ENCODE data around the gene CACNB2. TPM values are rescaled to one million over a fixed set of nuclear protein-coding genes. Genes with fewer than 3 reads are reported as not detected.
A peak's percentile ranks its signal among the peaks of the same experiment; 100 is the strongest.

CACNB2 gene
- not detected in 2 replicates for total RNA-seq

DNA sequence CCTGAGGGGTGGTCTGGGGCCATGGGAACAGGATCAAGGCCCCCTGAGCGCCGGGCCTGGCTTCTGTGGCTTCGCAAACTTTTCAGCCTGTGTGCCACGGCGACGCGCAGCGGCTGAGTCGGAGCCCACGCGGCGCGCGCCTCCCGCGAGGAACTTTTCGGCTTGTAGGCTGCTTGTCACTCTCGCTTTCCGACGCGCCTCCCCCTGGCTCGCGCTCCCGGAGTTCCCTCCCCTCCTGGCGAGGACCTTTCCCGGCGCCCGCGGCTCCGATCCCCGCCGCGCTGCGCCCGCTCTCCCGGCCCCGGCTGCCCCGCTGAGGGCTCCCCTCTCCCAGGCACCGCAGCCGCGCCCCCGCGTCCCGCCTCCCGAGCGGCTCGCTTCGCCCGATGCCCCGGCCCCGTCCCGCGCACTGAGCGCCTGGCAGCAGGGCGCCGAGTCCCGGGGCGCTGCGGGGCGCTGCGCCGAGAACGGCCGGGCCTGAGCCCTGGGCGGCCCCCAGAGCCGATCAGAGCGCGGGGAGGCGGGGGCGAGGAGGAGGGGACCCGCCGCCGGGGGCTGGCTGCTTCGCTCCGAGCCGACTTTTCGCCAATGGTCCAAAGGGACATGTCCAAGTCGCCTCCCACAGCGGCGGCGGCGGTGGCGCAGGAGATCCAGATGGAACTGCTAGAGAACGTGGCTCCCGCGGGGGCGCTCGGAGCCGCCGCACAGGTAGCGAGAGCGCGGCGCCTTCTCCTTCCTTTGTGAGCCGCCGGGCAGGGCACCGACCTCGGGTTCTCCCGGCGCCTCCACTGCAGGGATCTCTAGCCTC lies at the start of gene CACNB2:
CACNB2 (plus strand) TSS at position 276 of the 808 bp plus-strand sequence.
- Mint-ChIP-seq H3K9me3 (no peaks in the 10 kb centered on the region), H3K4me1 (no peaks in the 10 kb centered on the region), H3K4me3 (no peak within 1 kb of the TSS), H3K27ac (no peak within 1 kb of the TSS), H3K36me3 (ENCODE audit: low read depth) (no peaks in the 10 kb centered on the region), H3K27me3 (peaks cover 27% of the 10 kb centered on the region)
- no peak for DNase-seq
- intact Hi-C loops (cut with micrococcal nuclease): no loop called here

DNA sequence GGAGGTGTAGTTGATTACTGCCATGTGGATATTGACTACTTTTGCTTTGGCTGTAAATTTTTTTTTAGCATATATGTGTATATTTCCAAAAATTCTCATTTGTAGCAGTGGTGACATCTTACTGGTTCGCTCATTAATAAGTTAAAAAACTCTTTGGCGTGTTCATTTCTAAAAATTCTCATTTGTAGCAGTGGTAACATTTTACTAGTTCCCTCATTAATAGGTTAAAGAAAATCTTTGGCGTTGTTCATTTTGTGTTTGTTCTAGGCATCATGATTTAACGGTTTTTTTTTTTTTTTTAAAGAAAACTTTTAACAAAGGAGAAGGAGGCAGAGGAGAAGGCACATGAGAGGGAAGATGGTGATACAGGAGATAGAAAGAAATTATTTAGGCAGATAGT lies 45.9 kb upstream of the CACNB2 start:
- Mint-ChIP-seq H3K4me3 (no peak overlapping the region), H3K36me3 (ENCODE audit: low read depth) (no peaks in the 10 kb centered on the region), H3K9me3 (peaks cover 3% of the 10 kb centered on the region), H3K27ac (no peak overlapping the region), H3K27me3 (no peaks in the 10 kb centered on the region), H3K4me1 (no peaks in the 10 kb centered on the region)
- no peak for DNase-seq
- intact Hi-C loops (cut with micrococcal nuclease): no loop called here

DNA sequence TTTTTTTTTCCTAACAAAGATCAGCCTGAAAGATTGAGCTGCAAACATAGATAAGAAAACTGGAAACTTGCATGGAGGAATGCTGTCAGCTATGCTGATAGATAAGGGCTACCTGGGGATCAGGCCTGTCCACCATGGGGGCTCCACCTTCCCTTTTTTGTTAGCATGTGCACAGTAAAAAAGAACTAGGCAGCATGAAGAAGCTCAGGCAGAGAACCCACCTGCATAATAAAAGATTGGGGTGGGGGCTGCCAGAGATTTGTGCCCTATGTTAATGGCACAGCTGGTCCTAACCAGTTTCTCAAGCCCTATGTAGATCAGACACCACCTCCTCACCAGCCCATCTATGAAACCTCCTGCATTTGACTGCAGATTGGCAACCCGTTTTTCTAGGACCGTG lies 45.4 kb upstream of the CACNB2 start:
- H3K27me3 Mint-ChIP-seq: no peaks in the 10 kb centered on the region

DNA sequence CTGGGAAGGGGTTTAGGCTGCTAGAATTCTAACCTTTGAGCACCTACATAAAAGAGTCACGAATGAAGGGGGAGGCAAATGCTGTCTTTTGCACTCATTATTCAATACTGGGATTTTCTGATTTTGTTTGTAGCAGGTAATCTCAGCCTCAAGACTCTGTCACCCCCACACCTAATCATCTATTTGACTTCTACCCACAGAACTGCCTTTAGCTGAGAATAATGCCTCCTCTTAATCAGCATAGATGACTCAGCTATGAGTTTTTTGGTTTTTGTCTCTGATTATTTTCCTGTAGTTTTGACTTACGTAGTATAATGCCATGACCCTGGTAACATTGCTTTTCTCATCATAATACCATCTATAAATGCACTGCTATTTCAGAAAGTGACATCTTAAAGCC lies 42.7 kb upstream of the CACNB2 start:
- no peaks in the 10 kb centered on the region for H3K4me1 Mint-ChIP-seq
- H3K27ac Mint-ChIP-seq: no peak overlapping the region
- intact Hi-C loops (cut with micrococcal nuclease): no loop called here
- no peaks in the 10 kb centered on the region for H3K27me3 Mint-ChIP-seq
- H3K36me3 Mint-ChIP-seq (ENCODE audit: low read depth): no peaks in the 10 kb centered on the region
- no peak overlapping the region for H3K4me3 Mint-ChIP-seq
- no peak for DNase-seq
- peaks cover 2% of the 10 kb centered on the region for H3K9me3 Mint-ChIP-seq

More for the DNA sequence above, 45.4 kb upstream of the CACNB2 start:
- Mint-ChIP-seq H3K27ac (no peak overlapping the region), H3K4me3 (no peak overlapping the region), H3K9me3 (peaks cover 3% of the 10 kb centered on the region), H3K4me1 (no peaks in the 10 kb centered on the region), H3K36me3 (ENCODE audit: low read depth) (no peaks in the 10 kb centered on the region)
- DNase-seq: no peak
- intact Hi-C loops (cut with micrococcal nuclease): no loop called here

DNA sequence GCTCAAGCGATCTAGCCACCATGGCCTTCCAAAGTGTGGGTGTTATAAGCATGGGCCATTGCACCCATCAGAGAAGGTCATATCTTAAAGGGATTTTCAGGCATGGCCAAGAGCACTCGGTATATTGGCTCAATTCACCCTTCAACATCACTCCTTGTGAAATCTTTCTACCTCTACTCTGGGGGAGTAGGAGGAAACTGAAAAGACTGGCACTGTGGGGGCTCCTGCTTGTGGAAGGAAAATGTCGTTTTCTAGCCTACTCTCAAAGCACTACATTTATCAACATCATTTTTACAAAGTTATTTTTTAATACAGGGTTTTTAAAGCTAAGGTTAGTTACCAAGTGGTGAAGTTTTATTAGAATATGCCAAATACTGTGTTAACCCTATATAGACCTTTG lies 42.0 kb upstream of the CACNB2 start:
- H3K36me3 Mint-ChIP-seq (ENCODE audit: low read depth): no peaks in the 10 kb centered on the region
- H3K4me3 Mint-ChIP-seq: no peak overlapping the region
- H3K4me1 Mint-ChIP-seq: no peaks in the 10 kb centered on the region
- intact Hi-C loops (cut with micrococcal nuclease): no loop called here
- H3K9me3 Mint-ChIP-seq: no peaks in the 10 kb centered on the region
- H3K27ac Mint-ChIP-seq: no peak overlapping the region
- DNase-seq: no peak
- H3K27me3 Mint-ChIP-seq: no peaks in the 10 kb centered on the region

DNA sequence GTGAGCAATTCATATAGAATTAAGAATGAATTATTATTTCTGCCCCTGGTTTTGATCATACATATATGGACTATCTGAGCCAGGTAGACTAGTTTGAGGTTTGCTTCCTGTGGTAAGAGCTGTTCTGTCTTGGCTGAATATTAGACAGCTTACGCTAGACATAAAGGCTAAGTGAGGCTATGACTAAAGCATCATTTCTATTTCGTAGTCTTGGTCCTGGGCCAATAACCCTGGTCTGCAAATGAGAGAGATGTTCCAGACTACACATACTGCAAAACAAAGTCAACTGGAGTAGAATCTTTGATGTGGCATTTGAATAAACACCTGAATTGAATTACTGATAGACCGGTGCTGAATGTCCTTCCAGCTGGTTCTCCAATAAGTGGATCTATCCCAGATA lies 40.8 kb upstream of the CACNB2 start:
- H3K4me1 Mint-ChIP-seq: no peaks in the 10 kb centered on the region
- no peaks in the 10 kb centered on the region for H3K27me3 Mint-ChIP-seq
- no peak overlapping the region for H3K4me3 Mint-ChIP-seq
- DNase-seq: no peak
- no peaks in the 10 kb centered on the region for H3K36me3 Mint-ChIP-seq (ENCODE audit: low read depth)
- intact Hi-C loops (cut with micrococcal nuclease): no loop called here
- no peak overlapping the region for H3K27ac Mint-ChIP-seq
- no peaks in the 10 kb centered on the region for H3K9me3 Mint-ChIP-seq

DNA sequence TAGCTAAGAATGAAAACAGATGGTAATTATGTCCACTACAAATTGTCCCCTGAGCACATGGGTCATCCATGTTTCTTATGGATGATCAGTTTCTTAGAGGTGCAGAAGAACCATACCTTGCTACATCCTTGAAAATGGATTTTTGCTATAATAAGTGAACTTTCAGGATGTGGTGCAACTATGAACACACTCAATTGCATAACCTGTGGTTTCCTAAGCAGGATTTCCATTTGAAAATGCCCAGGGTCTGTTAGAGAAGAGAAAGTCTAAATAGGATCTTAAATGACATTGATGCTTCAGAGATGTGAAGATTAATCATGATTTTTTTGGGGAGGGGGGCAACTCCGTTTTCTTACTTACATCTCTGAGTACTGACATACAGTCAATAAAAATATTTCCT lies 39.6 kb upstream of the CACNB2 start:
- H3K27ac Mint-ChIP-seq: no peak overlapping the region
- no peaks in the 10 kb centered on the region for H3K9me3 Mint-ChIP-seq
- H3K36me3 Mint-ChIP-seq (ENCODE audit: low read depth): no peaks in the 10 kb centered on the region
- intact Hi-C loops (cut with micrococcal nuclease): loop anchor here (10.0 kb wide), 1 partner anchor 1266 kb away; no protein-coding TSS in a partner anchor
- H3K27me3 Mint-ChIP-seq: no peaks in the 10 kb centered on the region
- no peak for DNase-seq
- H3K4me1 Mint-ChIP-seq: no peaks in the 10 kb centered on the region
- H3K4me3 Mint-ChIP-seq: no peak overlapping the region

DNA sequence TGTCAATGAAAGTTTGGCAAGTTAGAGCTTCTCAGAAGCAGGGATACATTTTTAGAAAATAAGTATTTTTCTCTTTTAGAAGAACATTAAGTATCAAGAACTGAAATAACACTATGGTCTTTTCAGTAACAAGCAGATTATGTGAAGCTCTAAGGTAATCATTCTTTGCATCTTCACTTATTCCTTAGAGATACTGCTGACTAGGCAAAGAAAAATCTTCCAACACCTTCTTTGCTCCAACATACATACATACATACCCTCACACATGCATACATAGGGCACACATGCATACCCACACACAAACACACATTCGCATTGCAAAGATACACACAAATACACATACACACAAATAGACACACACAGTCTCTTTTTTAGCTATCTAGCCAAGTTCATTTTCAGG lies 37.8 kb upstream of the CACNB2 start:
- Mint-ChIP-seq H3K9me3 (no peaks in the 10 kb centered on the region), H3K4me1 (no peaks in the 10 kb centered on the region), H3K27ac (no peak overlapping the region), H3K27me3 (no peaks in the 10 kb centered on the region), H3K4me3 (no peak overlapping the region), H3K36me3 (ENCODE audit: low read depth) (no peaks in the 10 kb centered on the region)
- intact Hi-C loops (cut with micrococcal nuclease): loop anchor here (10.0 kb wide), 1 partner anchor 1268 kb away; no protein-coding TSS in a partner anchor
- DNase-seq: no peak

DNA sequence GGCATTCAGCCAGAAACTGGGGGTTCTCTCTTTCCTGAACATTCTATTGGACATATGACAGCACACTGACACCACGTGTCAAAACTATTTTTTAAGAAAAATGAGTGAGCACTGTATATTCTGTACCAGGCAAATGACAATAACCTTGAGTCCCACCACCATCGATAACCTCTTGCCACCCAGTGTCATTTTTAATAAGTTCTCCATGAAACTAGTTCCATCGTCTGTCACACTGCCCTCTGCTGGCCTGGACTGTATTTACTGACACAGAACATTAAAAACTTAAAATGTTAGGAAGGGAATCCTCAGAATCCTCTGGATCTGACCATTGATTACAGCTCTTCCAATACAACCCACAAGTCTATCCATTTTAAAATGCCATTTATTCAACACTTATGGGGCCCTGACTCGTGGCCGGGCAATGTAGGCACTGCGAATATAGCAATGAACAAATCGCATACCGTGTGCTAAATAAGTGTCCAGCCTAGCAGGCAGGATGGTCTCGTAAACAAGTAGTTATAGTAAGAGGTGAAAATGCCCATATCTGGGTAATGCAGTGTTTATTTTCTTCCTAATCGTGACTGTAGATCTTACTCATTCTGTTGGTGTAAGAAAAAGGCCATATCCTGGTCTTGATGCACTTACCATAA lies 35.9 kb upstream of the CACNB2 start:
- intact Hi-C loops (cut with micrococcal nuclease): loop anchor here (1.0 to 10.0 kb wide), 2 partner anchors 497 to 1270 kb away; no protein-coding TSS in a partner anchor
- Mint-ChIP-seq H3K27me3 (no peaks in the 10 kb centered on the region), H3K4me1 (no peaks in the 10 kb centered on the region), H3K36me3 (ENCODE audit: low read depth) (no peaks in the 10 kb centered on the region), H3K9me3 (no peaks in the 10 kb centered on the region), H3K27ac (no peak overlapping the region), H3K4me3 (no peak overlapping the region)
- DNase-seq: peak; percentile 79

DNA sequence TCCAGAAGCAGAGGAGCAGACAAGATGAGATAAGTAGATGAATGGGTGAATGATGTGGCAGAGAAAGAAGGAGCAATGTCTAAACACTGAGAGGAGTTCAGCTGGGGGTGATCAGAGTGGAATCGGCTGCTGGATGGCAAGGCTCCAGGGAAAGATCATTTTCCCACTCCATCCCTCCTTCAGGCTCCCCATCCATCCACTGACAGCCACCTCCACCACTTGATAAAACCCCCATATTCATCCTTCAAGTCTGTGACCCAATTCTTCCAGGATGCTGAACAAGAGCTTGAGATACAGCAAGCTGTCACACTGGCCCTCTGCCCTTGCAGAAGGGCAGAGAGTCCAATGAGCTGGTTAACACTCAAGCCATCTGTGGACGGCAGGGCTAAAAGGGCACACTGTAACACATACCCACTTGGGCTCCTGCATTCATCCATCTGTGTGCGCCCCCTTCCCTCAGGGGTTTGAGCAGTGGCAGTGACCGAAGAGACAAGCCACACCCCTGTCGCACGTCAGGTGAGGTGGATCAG lies 30.8 kb upstream of the CACNB2 start:
- intact Hi-C loops (cut with micrococcal nuclease): loop anchor here (10.0 kb wide), 1 partner anchor 1275 kb away; no protein-coding TSS in a partner anchor
- Mint-ChIP-seq H3K36me3 (ENCODE audit: low read depth) (no peaks in the 10 kb centered on the region), H3K4me3 (no peak overlapping the region), H3K27ac (no peak overlapping the region), H3K4me1 (no peaks in the 10 kb centered on the region), H3K9me3 (no peaks in the 10 kb centered on the region), H3K27me3 (no peaks in the 10 kb centered on the region)
- DNase-seq: no peak

DNA sequence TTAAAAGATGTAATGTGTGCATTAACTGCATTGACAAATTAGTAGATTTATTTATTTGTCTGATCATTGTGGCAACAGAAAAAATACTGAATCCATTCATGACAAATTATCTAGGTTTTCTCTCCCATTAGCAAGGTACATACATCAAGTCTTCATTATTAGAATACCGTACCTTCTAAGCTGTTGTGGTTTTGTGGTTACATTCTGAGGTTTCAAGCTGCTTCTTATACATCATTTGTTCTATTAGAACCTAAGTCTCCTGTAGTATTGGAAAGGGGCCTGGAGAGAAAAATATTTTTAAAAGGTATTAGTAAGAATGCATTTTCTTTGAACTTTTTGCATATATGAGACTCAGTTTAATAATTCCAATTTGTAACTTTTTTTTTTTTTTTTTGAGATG lies 26.3 kb upstream of the CACNB2 start:
- Mint-ChIP-seq H3K4me3 (no peak overlapping the region), H3K27ac (no peak overlapping the region), H3K27me3 (no peaks in the 10 kb centered on the region)

DNA sequence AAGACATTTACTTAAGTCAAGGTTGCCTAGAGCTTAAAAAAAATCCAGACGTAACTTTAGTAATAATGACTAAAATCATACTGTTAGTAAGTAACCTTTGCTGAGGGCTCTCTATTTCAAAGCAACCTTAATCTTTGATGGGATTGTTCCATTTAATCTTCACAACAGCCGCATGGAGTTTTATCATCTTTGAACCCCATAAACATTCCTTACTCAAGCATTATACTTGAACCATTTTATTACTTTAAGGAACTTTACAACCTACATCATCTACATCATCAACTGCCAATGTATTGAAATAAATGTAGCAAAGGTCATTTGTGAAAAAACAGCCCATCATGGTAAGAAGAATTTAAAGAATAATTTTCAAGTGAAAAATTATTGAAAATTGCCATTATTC lies 22.9 kb upstream of the CACNB2 start:
- Mint-ChIP-seq H3K36me3 (ENCODE audit: low read depth) (no peaks in the 10 kb centered on the region), H3K27ac (no peak overlapping the region), H3K4me1 (no peaks in the 10 kb centered on the region), H3K9me3 (no peaks in the 10 kb centered on the region), H3K27me3 (no peaks in the 10 kb centered on the region), H3K4me3 (no peak overlapping the region)
- intact Hi-C loops (cut with micrococcal nuclease): no loop called here
- no peak for DNase-seq

More for the DNA sequence above, 26.3 kb upstream of the CACNB2 start:
- Mint-ChIP-seq H3K9me3 (no peaks in the 10 kb centered on the region), H3K4me1 (no peaks in the 10 kb centered on the region), H3K36me3 (ENCODE audit: low read depth) (no peaks in the 10 kb centered on the region)
- intact Hi-C loops (cut with micrococcal nuclease): no loop called here
- no peak for DNase-seq

DNA sequence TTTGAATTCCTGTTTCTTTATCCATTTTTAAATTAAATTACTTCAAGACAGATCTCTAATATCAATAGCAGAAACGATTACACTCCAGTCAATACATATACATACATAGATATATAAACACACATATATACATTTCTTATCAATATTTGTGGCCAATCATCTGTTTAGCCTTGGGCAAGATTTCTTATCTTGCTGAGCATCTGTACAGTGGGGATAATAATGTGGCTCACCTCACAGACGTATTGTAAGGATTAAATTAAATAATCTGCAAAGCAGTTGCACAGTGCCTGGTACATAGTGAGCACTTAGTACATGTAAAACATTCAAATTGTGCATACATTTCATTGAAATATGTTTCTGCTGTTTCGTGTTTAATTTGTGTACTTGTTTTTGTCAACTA lies 17.5 kb upstream of the CACNB2 start:
- Mint-ChIP-seq H3K27ac (no peak overlapping the region), H3K4me1 (no peaks in the 10 kb centered on the region), H3K4me3 (no peak overlapping the region), H3K27me3 (no peaks in the 10 kb centered on the region), H3K9me3 (no peaks in the 10 kb centered on the region), H3K36me3 (ENCODE audit: low read depth) (no peaks in the 10 kb centered on the region)
- DNase-seq: no peak
- intact Hi-C loops (cut with micrococcal nuclease): no loop called here

DNA sequence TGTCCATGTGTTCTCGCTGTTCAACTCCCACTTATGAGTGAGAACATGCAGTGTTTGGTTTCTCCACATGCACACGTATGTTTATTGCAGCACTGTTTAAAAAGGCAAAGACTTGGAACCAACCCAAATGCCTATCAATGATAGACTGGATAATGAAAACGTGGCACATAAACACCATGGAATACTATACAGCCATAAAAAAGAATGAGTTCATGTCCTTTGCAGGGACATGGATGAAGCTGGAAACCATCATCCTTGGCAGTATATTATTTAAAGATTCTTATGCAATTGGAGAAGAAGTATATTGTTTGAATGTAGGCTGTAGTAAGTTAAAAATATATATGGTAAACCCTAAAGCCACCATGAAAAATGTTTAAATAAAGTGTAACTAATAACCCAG lies 7.2 kb upstream of the CACNB2 start:
- H3K4me3 Mint-ChIP-seq: no peak overlapping the region
- H3K4me1 Mint-ChIP-seq: no peaks in the 10 kb centered on the region
- H3K36me3 Mint-ChIP-seq (ENCODE audit: low read depth): no peaks in the 10 kb centered on the region
- H3K9me3 Mint-ChIP-seq: no peaks in the 10 kb centered on the region
- intact Hi-C loops (cut with micrococcal nuclease): no loop called here
- no peak for DNase-seq
- H3K27me3 Mint-ChIP-seq: peaks cover 2% of the 10 kb centered on the region
- no peak overlapping the region for H3K27ac Mint-ChIP-seq

Measured in activated CD4-positive, alpha-beta T cell treated with anti-CD3 and anti-CD28 coated beads, Interleukin-2, amount 10 ng/mL, durations not matched to agents 24 days and 14 days (primary cell).